HG02623 (cell line): ENCODE measurements around the gene PLXNC1.
A peak's percentile ranks its signal among the peaks of the same experiment; 100 is the strongest.

Experiments used
- ATAC-seq: cut with Tn5 transposase; IDR thresholded peaks from one replicate; pipeline ENCODE4 v1.9.1; 2021; ENCODE audit warnings: moderate library complexity; ENCODE audit not compliant: unreplicated experiment

Gene PLXNC1

GRCh38 chr12:94262228-94263010 lies 114.0 kb downstream of the PLXNC1 start:
- ATAC-seq = peak; percentile 42

GRCh38 chr12:94263011-94263811 lies 114.8 kb downstream of the PLXNC1 start:
- no peak for ATAC-seq

DNA sequence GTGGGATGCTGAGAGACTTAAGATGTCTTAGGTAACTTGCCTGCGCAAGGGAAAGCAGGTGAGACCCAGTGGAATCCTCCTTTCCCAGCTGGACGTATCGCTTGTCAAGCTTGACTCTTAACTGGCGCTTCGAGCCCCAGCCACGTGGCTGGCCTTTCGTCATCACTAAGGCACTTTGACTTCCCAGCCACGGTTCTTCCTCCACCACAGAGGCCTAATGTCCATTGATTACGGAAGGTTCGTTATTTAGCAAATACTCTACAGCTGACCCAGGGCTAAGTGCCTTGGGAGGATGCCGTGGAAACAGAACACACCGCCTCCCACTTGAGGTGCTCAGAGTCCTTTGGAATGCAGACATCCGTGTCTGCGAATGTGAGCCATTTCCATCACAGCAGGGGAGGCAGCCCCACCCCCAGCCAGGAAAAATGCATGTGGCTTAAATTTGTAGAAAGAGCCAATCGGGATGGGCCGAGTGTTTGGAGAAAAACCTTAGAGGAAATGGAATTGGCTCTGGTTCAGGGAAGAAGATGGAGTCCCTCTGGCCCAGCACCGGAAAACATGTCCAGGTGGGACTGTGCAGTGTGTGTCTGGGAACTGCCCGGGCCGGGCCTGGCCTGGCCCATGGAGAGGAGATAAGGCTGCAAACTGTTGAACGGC lies 115.7 kb downstream of the PLXNC1 start:
- no peak for ATAC-seq

GRCh38 chr12:94264736-94265485 lies 116.5 kb downstream of the PLXNC1 start:
- no peak for ATAC-seq

- ATAC-seq = no peak
These were observed 117.2 kb downstream of the PLXNC1 start for GRCh38 chr12:94265539-94265938.

GRCh38 chr12:94265966-94266745 lies 117.8 kb downstream of the PLXNC1 start:
- ATAC-seq = no peak

DNA sequence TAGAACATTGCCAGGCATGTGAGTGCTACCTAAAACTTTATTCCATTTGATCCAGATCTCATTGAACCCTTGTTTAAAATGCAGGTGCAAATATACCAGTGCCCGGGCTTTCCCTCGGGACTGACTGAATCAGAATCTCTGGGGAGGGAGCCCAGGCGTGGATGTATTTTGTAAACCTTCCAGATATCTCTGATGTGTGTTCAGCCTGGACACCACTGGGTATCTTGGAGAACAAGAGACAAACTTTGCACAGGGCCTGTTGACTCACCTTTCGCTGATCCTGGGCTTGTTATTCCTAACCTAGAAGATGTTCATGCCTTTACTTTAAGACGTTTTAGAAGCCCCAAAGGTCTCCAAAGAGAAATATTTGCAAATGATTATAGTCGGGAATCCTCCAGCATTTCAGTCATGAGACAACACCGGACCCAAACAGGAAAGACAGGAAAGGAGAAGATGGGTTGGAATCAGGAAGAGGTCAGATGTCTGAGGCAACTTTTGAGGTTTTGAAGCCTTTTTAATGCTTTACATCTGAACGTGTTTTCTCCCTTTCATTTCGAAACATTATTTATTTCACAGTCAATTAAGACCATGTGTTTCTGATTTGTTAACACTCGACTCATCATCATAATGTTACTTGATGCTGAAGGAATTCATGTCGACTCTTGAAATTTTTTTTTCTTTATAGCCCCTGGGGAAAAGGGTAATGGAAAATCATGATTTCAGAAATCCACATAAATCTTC lies 118.6 kb downstream of the PLXNC1 start:
- ATAC-seq = no peak

DNA sequence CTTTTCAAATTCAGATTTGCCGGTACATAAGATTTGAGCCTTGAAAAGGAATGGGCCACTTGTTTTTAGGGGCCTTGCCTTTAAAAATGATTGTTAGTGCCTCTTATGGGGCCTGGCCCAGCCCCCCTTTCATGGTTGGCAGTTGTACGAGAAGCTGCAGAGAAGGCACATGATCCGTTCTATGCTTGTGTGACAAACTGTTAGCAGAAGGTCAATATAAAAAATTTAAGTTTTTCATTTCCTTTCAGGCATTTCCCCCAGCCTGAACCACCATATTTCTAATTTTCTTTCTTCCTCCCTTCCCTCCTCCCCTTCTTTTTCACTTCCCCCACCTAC lies 119.1 kb downstream of the PLXNC1 start:
- no peak for ATAC-seq

DNA sequence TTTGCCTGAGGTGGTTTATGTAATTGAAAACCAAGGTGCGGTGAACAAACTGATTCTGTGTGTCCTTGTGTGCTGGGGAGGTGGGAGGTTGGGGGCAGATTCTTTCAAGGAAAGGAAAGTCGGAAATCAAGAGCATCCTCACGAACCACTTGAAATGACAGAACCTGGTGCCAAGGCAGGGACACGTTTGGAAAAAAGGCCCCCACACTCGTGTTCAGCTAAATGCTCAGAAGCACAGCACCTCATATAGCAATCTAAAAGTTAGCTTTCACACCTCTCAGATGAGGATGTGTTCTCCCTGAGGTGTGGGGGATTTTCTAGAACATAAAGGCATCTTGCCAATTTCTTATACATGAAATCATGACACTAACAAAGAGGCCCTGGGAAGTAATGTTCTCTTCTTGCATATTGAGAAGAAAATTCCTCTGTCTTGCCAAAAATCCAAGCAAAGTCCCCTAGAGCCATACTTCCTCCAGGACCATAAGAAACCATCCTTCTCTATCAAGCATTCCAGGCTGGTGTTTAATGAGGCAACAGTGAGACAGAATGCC lies 119.6 kb downstream of the PLXNC1 start:
- ATAC-seq = no peak

GRCh38 chr12:94269316-94269999 lies 121.1 kb downstream of the PLXNC1 start:
- no peak for ATAC-seq

- no peak for ATAC-seq
These were observed 123.0 kb downstream of the PLXNC1 start for GRCh38 chr12:94271351-94271750.

DNA sequence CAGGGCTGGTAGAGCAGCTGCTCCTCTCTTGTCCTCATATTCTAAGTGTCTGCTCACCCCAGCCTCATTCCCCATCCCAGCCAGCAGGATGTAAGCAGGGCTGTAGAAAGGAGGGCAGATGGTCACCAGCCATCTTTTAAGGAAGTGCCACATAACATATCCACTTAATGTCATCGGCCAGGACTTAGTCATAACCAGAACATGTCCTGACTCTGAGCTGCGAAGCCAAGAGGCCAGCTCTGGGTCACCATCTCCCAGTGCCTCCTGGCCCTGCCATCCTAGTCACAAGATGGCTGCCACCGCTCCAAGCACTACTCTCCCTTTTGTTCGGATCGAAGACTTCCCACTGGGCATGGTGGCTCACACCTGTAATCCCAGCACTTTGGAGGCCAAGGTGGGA lies 123.9 kb downstream of the PLXNC1 start:
- ATAC-seq = no peak

- ATAC-seq = no peak
These were observed 124.9 kb downstream of the PLXNC1 start for GRCh38 chr12:94273272-94273671.

DNA sequence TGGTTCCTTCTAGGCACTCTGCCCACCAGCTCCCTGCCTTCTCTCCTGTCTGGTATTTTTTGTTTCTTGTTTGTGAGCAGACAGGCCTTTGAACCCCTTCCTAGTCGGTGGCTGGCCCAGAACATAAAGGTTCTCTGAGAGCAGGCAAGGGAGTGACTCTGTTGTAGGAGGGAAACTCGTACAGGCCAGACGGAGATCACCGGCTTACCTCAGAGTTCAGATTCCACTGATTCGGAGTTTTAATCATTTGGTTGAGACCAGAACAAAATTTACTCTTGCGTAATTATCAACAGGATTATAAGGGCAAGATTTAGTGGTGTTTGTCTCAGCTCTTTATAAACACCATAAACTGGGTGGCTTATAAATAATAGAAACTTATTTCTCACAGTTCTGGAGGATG lies 128.3 kb downstream of the PLXNC1 start:
- no peak for ATAC-seq

DNA sequence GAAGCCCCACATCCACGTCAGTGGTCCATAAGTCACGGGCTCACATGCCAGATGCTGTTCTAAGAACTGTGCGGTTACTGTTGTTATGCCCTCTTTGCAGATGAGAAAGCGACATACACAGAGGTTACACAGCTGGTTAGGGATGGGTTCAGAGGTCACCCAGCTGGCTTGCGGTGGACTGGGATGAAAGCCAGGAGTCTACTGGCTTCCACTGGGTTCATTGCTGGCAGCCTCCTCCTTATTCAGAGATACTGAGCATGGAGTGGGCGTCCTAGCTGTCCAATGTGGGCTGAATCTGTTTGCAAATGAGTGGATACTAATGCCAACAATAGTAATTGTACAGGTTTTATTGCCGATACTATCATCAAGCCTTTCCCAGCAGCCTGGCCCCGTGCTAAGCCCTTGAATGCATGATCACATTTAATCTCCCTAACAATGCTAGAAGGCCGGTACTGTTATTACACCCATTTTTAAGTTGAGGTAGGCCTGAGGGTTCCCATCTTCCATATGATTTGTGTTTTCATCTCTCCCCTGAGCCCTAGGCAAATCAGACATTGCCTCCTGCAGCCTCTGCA lies 129.1 kb downstream of the PLXNC1 start:
- no peak for ATAC-seq

- no peak for ATAC-seq
These were observed 131.7 kb downstream of the PLXNC1 start for GRCh38 chr12:94280063-94280462.

DNA sequence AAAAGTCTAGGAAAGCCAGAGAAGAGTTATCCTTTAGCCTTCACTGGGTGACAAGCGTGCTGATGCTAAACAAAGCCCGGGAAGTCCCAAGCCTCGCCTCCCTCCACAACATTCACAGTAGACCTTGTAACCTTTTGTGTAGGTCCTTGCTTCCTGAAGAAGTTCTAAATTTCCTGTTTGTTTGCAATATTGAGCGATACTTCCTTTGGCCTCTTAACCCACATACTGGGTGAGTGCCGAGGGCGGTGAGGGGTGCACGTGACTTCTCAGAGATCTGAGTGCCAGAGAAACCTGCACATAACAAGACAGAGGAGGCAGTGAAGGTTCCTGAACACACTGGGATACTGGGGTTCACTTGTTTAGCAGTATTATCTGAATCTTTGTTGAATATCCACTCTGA lies 134.3 kb downstream of the PLXNC1 start:
- ATAC-seq = no peak

- no peak for ATAC-seq
These were observed 135.7 kb downstream of the PLXNC1 start for GRCh38 chr12:94284046-94284445.
